K562 (cell line): ENCODE measurements around the gene SLC9A3. TPM values are rescaled to one million over a fixed set of nuclear protein-coding genes. Genes with fewer than 3 reads are reported as not detected.
A peak's percentile ranks its signal among the peaks of the same experiment; 100 is the strongest.

Experiments used
- ATAC-seq: fragments of 200-7000 bp; cut with Tn5 transposase; 3 replicates; pipeline ENCODE4 v1.9.1; 2020; ENCODE audit warnings: moderate library complexity
- BruUV-seq: library from RNA; stranded (reverse); fragments of 400-500 nt; replicated peaks from 2 replicates; lab custom pipeline; 2021; lab: Mats Ljungman, UMichigan
- CTCF ChIA-PET: fragments of 300-600 bp; formaldehyde crosslinking; extraction: SDS; loops from one replicate; lab custom pipeline; 2021; ENCODE audit warnings: low intra/inter-chr PET ratio; lab: Yijun Ruan, JAX
- POLR2A ChIA-PET: fragments of 300-600, 350-650 bp; sonication (Branson Sonifier 250); formaldehyde crosslinking; extraction: SDS; loops from one replicate; lab custom pipeline; 2021; ENCODE audit warnings: antibody characterized with exemption, inconsistent platforms; lab: Yijun Ruan, JAX
- DNase-seq, 4 experiments: peaks; one replicate each; pipeline versions ENCODE4 v3.0.0 to v3.0.0-alpha.2; 2011 to 2018; ENCODE audit warnings: low spot score in 3 of 4, mixed read lengths in 3 of 4; ENCODE audit errors: extremely low read depth in 1 of 4
- FAIRE-seq: peaks from 2 replicates; lab custom pipeline; 2011; peaks lifted over from hg19 to GRCh38; lab: Jason Lieb, UNC
- H2AFZ ChIP-seq: 2 replicates; pipeline ENCODE4 v1.6.0; 2011; ENCODE audit warnings: low read depth, low read length, control low read depth, inconsistent platforms
- H3K27ac ChIP-seq: fragments of 200-600 bp; 3 replicates; pipeline ENCODE4 v1.8.0; 2011; ENCODE audit warnings: low read depth, mild to moderate bottlenecking, control low read depth, inconsistent platforms, low read length, moderate library complexity, mixed read lengths; ENCODE audit errors: extremely low read depth
- H3K27me3 ChIP-seq, 2 experiments: fragments of 300-600 bp in 1 of 2; 2 replicates in 1 of 2; 3 replicates in 1 of 2; pipeline versions ENCODE4 v1.6.0 to v1.8.0; 2011; ENCODE audit warnings: inconsistent platforms in 2 of 2, low read length in 2 of 2, mild to moderate bottlenecking in 1 of 2, mixed read lengths in 1 of 2, moderate library complexity in 1 of 2; ENCODE audit not compliant: control insufficient read depth in 2 of 2, insufficient read depth in 2 of 2
- H3K36me3 ChIP-seq: fragments of 300-600 bp; 3 replicates; pipeline ENCODE4 v1.8.0; 2011; ENCODE audit warnings: mild to moderate bottlenecking, low read length, inconsistent platforms; ENCODE audit not compliant: control insufficient read depth, insufficient read depth
- H3K4me1 ChIP-seq, 2 experiments: fragments of 200-600 bp in 1 of 2; replicated peaks in 1 of 2; 2 replicates in 1 of 2; 3 replicates in 1 of 2; pipeline versions ENCODE4 v1.5.1 to v1.8.0; 2011; ENCODE audit warnings: inconsistent platforms in 2 of 2, low read length in 2 of 2, mild to moderate bottlenecking in 1 of 2, mixed read lengths in 1 of 2, moderate library complexity in 1 of 2; ENCODE audit not compliant: control insufficient read depth in 2 of 2, insufficient read depth in 2 of 2
- H3K4me2 ChIP-seq: 2 replicates; pipeline ENCODE4 v1.6.1; 2011; ENCODE audit warnings: low read length, control low read depth, inconsistent platforms, mixed read lengths; ENCODE audit not compliant: insufficient read depth
- H3K4me3 ChIP-seq: fragments of 200-600 bp; sonication (generic), shearing (Covaris generic); 2 replicates; pipeline ENCODE4 v1.5.1; 2016; ENCODE audit warnings: control low read depth, inconsistent platforms
- H3K79me2 ChIP-seq: fragments of 200-600 bp; 3 replicates; pipeline ENCODE4 v1.8.0; 2011; ENCODE audit warnings: low read length, inconsistent platforms; ENCODE audit not compliant: control insufficient read depth, insufficient read depth
- H3K9ac ChIP-seq, 2 experiments: 2 replicates each; pipeline versions ENCODE4 v1.6.0 to v1.6.1; 2011; ENCODE audit warnings: low read depth in 2 of 2, low read length in 2 of 2, control low read depth in 1 of 2, inconsistent platforms in 1 of 2, mild to moderate bottlenecking in 1 of 2, mixed read lengths in 1 of 2; ENCODE audit not compliant: insufficient read depth in 1 of 2
- H3K9me1 ChIP-seq: one replicate; pipeline ENCODE4 v1.6.0; 2011; ENCODE audit warnings: inconsistent platforms, mild to moderate bottlenecking, low read length, moderate library complexity; ENCODE audit not compliant: control insufficient read depth, insufficient read depth
- H3K9me3 ChIP-seq: replicated peaks from 2 replicates; pipeline ENCODE4 v1.5.1; 2011; ENCODE audit warnings: low read depth, low read length, inconsistent platforms; ENCODE audit not compliant: control insufficient read depth, insufficient read depth
- H4K20me1 ChIP-seq: replicated peaks from 2 replicates; pipeline ENCODE4 v1.6.1; 2011; ENCODE audit warnings: low read length, inconsistent platforms, mixed read lengths; ENCODE audit not compliant: control insufficient read depth, insufficient read depth
- PML ChIP-seq: IDR thresholded peaks from 2 replicates; pipeline ENCODE4 v1.6.1; 2012; ENCODE audit warnings: low read length, inconsistent platforms
- ZBTB33 ChIP-seq: sonication (generic); formaldehyde crosslinking; IDR thresholded peaks from 2 replicates; pipeline ENCODE4 v1.8.1; 2023; ENCODE audit warnings: mild to moderate bottlenecking, missing genetic modification reagents
- ZNF274 ChIP-seq: IDR thresholded peaks from 2 replicates; pipeline ENCODE4 v1.6.1; 2011; ENCODE audit warnings: low read depth, mild to moderate bottlenecking, low read length, moderate library complexity, borderline replicate concordance
- WGBS: fragments of 100-300 bp; shearing (Covaris generic); methylation state at CpG from one replicate; pipeline ENCODE4 v1.1.6; 2016; ENCODE audit warnings: low coverage, mixed read lengths; ENCODE audit not compliant: insufficient coverage; ENCODE audit errors: missing lambda C conversion rate; 5-methylcytosine and 5-hydroxymethylcytosine counted together
- in situ Hi-C: fragments of 300-500 bp; cut with MboI; formaldehyde crosslinking; loops from 4 replicates; pipeline ENCODE4 v1.15.0; 2018; ENCODE audit warnings: inconsistent platforms, mixed read lengths
- intact Hi-C: fragments of 100-400 bp; cut with micrococcal nuclease; formaldehyde crosslinking; loops from 2 replicates; pipeline ENCODE4 v1.14.2; 2022
- polyA plus RNA-seq, 8 experiments: library from polyadenylated mRNA; depleted of rRNA in 4 of 8; stranded (reverse) in 5 of 8; unstranded in 3 of 8; fragments of >200 nt; fragmentation: Nextera tagmentation in 2 of 8; fragmentation: Illumina TruSeq in 1 of 8; extraction: Ambion mirVana in 2 of 8; extraction: Trizol in 1 of 8; gene quantifications; 2 replicates each; pipeline versions ENCODE4 v1.2.1 to v1.2.3, GENCODE V29; 2011 to 2014; ENCODE audit warnings: inconsistent platforms in 1 of 8, missing spikeins in 1 of 8
- total RNA-seq, 7 experiments: library from RNA; depleted of rRNA in 6 of 7; stranded (reverse); fragments of >200 nt in 6 of 7; fragmentation: Illumina TruSeq in 2 of 7; extraction: Trizol in 2 of 7; gene quantifications; 2 replicates each; pipeline versions ENCODE4 v1.2.1 to v1.2.3, GENCODE V29; 2011 to 2021; ENCODE audit warnings: low replicate concordance in 1 of 7

SLC9A3 gene
- total and polyA plus RNA-seq, 9 of the 15 experiments (the other 6 are each of a cell fraction or from before 2014, with no cell fraction given): 1.5 to 5.8 (median 3.7) TPM; not detected in 2

- ChIA-PET POLR2A (interaction anchor here (0.7 kb wide), 1 partner anchor 13 kb away, joined by 3 read pairs; no protein-coding TSS in a partner anchor), CTCF (no interaction called here)
- in situ Hi-C loops: no loop called here
- Histone ChIP-seq H3K27me3 (peaks cover 4 to 45% of the 10 kb centered on the region in 2 experiments; a peak in 4 of 5 replicates), H3K79me2 (no peaks in the 10 kb centered on the region), H3K9ac (no peak overlapping the region), H2AFZ (no peak overlapping the region), H3K9me3 (no peaks in the 10 kb centered on the region), H3K36me3 (no peaks in the 10 kb centered on the region), H3K4me1 (peaks cover 0 to 32% of the 10 kb centered on the region in 2 experiments; a peak in 2 of 5 replicates), H3K27ac (no peak overlapping the region), H3K4me3 (no peak overlapping the region), H3K4me2 (no peak overlapping the region), H4K20me1 (no peaks in the 10 kb centered on the region), H3K9me1 (no peaks in the 10 kb centered on the region)
- 44% methylated on average over 34 of the region's 34 CpGs for WGBS
- intact Hi-C loops: no loop called here
- TF ChIP-seq ZBTB33 (CRISPR knock-in tag) (peak; percentile 23; the same call in 1 of the 2 replicates), ZNF274 (no peak), PML (no peak)
- FAIRE-seq: no peak
- no peak for DNase-seq
- no peak; the same call in 1 of the 3 replicates for ATAC-seq
- BruUV-seq: no TSS peak
Measured at GRCh38 chr5:421287-421880, 102.9 kb downstream of the SLC9A3 start.
